GM18951 (cell line): ENCODE measurements around the gene SIDT1.

Source experiments
- POLR2A ChIP-seq: IDR thresholded peaks from 4 replicates; pipeline ENCODE4 v1.6.1; 2011; ENCODE audit warnings: mild to moderate bottlenecking; ENCODE audit not compliant: insufficient read length, insufficient read depth; ENCODE audit errors: extremely low read depth
- in situ Hi-C: fragments of 300-500 bp; cut with MboI; formaldehyde crosslinking; loops from one replicate; pipeline ENCODE4 v1.12.0; 2022; ENCODE audit warnings: low sequenced_read_pairs, mixed read lengths, inconsistent platforms; ENCODE audit not compliant: unreplicated experiment

Gene SIDT1

GRCh38 chr3:113590983-113591382 lies 58.6 kb downstream of the SIDT1 start:
- in situ Hi-C loops, result no loop called here
- TF ChIP-seq POLR2A, result no peak

GRCh38 chr3:113594066-113594465 lies 61.7 kb downstream of the SIDT1 start:
- TF ChIP-seq POLR2A, result no peak
- in situ Hi-C loops, result no loop called here

GRCh38 chr3:113597596-113598354 lies 65.4 kb downstream of the SIDT1 start:
- in situ Hi-C loops, result no loop called here
- no peak for TF ChIP-seq POLR2A

- no peak for TF ChIP-seq POLR2A
- in situ Hi-C loops, result no loop called here
Observed at GRCh38 chr3:113600418-113601182, 68.2 kb downstream of the SIDT1 start.

- in situ Hi-C loops, result no loop called here
- no peak for TF ChIP-seq POLR2A
Observed at GRCh38 chr3:113601240-113601639, 68.9 kb downstream of the SIDT1 start.

- in situ Hi-C loops, result no loop called here
- no peak for TF ChIP-seq POLR2A
Observed at GRCh38 chr3:113602256-113602655, 69.9 kb downstream of the SIDT1 start.

GRCh38 chr3:113602836-113603235 lies 70.5 kb downstream of the SIDT1 start:
- TF ChIP-seq POLR2A, result no peak
- in situ Hi-C loops, result no loop called here

- in situ Hi-C loops, result no loop called here
Observed at GRCh38 chr3:113606539-113607218, 74.3 kb downstream of the SIDT1 start.

GRCh38 chr3:113607219-113607596 lies 74.9 kb downstream of the SIDT1 start:
- in situ Hi-C loops, result no loop called here
- TF ChIP-seq POLR2A, result no peak

More at GRCh38 chr3:113606539-113607218, 74.3 kb downstream of the SIDT1 start:
- no peak for TF ChIP-seq POLR2A

GRCh38 chr3:113614402-113614801 lies 82.0 kb downstream of the SIDT1 start:
- no peak for TF ChIP-seq POLR2A
- in situ Hi-C loops, result no loop called here

- TF ChIP-seq POLR2A, result no peak
- in situ Hi-C loops, result no loop called here
Observed at GRCh38 chr3:113615976-113616375, 83.6 kb downstream of the SIDT1 start.

- in situ Hi-C loops, result no loop called here
- TF ChIP-seq POLR2A, result no peak
Observed at GRCh38 chr3:113617726-113618125, 85.4 kb downstream of the SIDT1 start.

- in situ Hi-C loops, result no loop called here
- TF ChIP-seq POLR2A, result no peak
Observed at GRCh38 chr3:113620091-113620490, 87.7 kb downstream of the SIDT1 start.

GRCh38 chr3:113623324-113623723 lies 91.0 kb downstream of the SIDT1 start:
- in situ Hi-C loops, result no loop called here
- TF ChIP-seq POLR2A, result no peak

GRCh38 chr3:113623811-113624210 lies 91.5 kb downstream of the SIDT1 start:
- no peak for TF ChIP-seq POLR2A
- in situ Hi-C loops, result no loop called here
